KOPT-K1 (cell line): ENCODE results near the gene STK32C.
"Not testable (repeated sequence)": the region's sequence is repeated elsewhere in the genome, so short reads cannot be mapped to it uniquely, and the experiment has no call there.

Experiments
- H3K27ac ChIP-seq: fragments of 200-600 bp; sonication (generic); 2 replicates; pipeline ENCODE4 v1.5.1; 2016; ENCODE audit warnings: antibody characterized with exemption, mild to moderate bottlenecking, low read depth, low read length; ENCODE audit not compliant: poor library complexity, severe bottlenecking
- H3K36me3 ChIP-seq: fragments of 200-600 bp; sonication (generic); 2 replicates; pipeline ENCODE4 v1.5.1; 2017; ENCODE audit warnings: antibody characterized with exemption, mild to moderate bottlenecking, low read length, moderate library complexity; ENCODE audit not compliant: insufficient read depth
- H3K9me3 ChIP-seq: fragments of 200-600 bp; sonication (generic); 2 replicates; pipeline ENCODE4 v1.5.1; 2017; ENCODE audit warnings: antibody characterized with exemption, low read length, mild to moderate bottlenecking; ENCODE audit not compliant: insufficient read depth, poor library complexity, severe bottlenecking

Gene STK32C

DNA sequence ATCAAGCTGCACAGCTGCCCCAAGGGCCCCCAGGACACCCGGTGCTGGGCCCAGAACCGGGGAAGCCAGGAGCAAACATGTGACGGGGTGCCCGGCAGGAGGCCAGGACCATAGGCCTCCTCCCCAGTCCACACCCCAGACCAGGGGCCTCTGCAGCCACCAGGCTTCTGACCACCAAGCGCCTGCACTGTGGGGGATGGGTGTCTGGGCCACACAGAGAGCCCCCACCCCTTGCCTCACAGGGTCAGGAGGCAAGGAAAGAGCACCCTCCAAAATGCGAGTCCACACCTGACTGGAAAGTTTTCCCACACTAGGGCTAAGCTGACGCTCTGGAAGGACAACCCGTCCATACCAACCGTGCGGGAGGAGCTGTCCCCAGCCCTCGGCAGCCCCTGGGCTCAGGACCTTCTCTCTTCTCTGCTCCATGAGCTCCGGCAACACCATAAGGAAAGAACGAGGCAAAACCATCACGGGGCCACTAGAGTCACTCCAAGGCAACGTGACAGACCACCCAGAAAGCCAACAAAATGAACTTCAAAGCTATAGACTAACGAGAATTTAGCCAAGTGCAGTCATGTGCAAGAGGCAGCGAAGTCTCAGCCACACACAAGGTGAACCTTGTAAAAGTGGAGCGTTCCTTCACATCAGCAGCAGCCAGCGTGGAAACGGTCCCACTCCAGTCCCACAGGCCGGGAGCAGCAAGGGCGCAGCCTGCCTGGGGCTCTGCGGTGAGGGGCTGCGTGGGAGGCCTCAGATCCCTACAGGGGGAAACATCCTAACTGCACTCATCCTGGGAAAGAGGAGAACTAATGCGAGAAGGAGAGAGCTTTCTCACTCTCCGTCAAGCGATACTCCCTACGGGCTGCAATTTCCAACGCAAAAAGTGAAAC, 5.1 kb downstream of the STK32C start:
- H3K36me3 ChIP-seq = no peaks in the 10 kb centered on the region
- peaks cover 7% of the 10 kb centered on the region for H3K9me3 ChIP-seq
- H3K27ac ChIP-seq = no peak overlapping the region

DNA sequence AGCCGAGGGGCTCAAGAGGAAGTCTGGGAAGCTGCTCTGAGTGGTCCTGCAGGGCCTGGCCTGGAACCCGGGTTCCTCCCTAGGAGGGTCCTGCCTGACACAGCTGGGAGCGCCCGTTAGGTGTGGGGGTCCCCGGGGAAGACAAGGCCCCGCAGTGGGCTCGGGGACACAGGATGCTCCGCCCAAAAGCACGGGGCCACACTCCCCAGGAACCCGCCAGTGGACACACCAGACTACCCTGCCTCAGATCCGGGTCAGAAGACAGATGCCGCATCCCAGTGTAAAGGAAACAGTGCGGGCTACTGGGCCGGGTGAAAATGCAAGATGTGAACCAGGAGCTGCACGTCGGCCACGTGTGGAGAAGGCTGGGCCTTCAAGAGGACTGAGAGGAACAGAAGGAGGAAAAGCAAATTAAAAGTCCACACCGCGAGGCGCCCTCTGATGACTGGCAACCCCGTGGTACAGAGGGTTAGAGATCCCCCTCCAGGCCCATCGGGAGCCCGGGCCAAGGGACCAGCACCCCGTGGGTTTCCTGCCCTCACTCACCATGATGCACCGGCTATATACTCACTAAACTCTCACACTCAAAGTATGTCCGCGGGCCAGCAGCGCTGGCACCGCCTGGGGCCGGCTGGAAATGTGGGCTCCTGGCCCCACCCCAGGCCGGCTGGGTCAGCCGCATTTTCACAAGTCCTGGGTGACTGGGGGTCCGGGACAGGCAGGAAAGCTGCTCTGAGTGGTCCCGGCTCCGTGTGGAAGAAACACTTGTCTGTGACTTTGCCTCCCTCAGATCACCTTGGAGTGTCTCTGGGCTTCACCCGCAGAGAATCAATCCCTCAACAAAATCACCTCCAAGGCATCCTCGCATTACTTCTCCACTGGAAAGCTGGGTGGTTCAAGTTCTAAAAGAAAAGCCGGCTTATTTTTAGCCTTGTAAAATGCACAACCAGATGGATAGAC, 6.1 kb downstream of the STK32C start:
- no peaks in the 10 kb centered on the region for H3K36me3 ChIP-seq
- H3K9me3 ChIP-seq = peaks cover 7% of the 10 kb centered on the region

DNA sequence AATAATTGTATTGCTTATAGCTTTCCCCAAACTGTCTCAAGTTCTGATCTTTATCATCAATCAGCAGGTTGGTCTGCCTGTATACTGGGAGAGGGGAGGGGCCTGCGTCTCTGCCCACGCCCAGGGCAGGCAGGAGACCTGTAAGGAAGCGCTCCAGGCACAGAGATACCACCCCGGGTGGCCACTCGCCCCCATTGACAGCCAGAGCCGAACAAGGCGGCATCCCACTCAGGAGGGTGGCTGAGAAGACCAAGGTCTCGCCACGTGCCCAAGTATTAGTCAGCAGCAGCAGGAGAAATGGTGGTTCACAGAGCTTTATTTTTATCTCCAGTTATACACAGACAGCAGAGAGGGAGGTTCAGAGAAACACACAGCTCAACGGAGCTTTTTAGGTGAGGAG, 7.2 kb downstream of the STK32C start:
- no peaks in the 10 kb centered on the region for H3K36me3 ChIP-seq
- H3K9me3 ChIP-seq = no peaks in the 10 kb centered on the region
- H3K27ac ChIP-seq = no peak overlapping the region

More for the DNA sequence above, 6.1 kb downstream of the STK32C start:
- no peak overlapping the region for H3K27ac ChIP-seq

DNA sequence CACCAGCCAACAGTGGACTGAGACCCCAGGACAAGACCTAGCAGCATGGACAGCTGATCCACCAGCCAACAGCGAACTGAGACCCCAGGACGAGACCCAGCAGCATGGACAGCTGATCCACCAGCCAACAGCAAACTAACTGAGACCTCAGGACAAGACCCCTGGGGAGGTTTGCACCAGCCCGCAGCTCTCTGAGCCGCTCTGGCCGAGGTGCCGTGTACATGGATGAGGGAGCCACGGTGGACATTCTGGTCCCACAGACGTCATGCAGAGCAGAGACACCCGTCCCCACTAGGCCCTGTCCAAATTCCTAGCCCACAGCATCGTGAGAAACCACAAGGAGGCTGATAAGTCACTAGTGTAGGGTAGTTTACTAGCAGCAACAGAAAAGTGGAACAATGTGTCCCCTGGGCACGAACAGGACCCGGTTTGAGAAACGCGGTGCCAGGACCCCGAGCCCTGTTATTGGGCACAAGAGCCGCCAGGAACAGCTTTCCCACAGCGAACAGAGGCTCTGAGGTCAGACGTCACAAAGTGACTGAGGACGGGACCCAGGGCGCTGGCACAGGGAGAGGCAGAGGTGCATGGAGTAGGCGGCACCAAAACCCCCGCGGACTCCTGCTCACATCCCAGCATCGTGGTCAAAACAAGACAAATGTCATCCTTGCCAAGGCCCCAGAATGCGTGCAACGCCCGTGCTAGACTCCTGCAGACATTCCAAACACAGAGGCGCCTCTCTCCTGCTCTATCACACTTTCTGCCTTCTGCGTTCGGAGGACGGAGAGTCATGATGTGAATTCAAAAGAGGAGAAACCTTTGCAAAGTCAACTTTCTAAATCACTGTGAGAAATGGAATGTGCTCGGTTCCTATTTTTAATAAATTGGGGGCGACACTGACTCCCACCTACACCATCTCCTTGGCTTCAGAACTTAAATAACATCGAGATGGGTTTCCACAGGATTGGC, 8.1 kb downstream of the STK32C start:
- Histone ChIP-seq H3K27ac (no peak overlapping the region), H3K9me3 (no peaks in the 10 kb centered on the region), H3K36me3 (no peaks in the 10 kb centered on the region)

DNA sequence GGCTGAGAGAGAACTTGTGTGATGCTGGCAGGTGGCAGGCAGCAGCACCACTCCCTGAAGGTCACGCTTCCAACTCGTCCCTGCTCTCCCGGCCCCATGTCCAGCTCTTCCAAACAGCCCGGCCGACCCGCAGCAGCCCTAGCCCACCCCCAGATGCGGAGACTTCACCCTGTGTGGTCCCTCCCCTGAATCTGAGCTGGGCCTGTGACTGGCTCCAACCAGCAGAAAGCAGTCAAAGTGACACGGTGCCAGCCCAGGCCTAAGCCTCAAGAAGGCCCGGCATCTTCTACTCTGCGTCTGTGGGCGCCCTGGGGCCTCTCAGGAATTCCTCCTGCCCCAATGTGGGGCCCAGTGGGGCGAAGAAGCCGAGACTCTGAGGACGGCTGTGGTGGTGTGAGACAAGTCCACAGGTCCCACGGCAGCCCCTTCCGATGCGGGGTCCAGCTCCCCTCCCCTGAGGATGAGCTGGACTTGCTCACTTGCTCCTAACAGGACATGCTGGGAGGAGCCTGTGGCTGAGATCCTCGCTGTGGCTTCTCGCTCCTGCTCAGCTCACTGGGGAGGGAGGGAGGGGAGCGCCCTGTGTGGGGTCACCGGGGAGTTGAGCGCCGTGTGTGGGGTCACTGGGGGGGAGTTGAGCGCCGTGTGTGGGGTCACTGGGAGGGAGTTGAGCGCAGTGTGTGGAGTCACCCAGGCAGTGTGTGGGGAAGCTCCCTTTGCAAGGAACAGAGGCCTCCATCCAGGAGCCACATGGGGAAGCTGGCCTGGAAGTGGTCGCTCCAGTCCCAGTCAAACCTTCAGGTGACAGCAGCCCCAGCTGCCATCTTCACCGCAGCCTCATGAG, 9.5 kb downstream of the STK32C start:
- H3K9me3 ChIP-seq = no peaks in the 10 kb centered on the region
- no peaks in the 10 kb centered on the region for H3K36me3 ChIP-seq
- H3K27ac ChIP-seq = peak overlapping the region; percentile 7

DNA sequence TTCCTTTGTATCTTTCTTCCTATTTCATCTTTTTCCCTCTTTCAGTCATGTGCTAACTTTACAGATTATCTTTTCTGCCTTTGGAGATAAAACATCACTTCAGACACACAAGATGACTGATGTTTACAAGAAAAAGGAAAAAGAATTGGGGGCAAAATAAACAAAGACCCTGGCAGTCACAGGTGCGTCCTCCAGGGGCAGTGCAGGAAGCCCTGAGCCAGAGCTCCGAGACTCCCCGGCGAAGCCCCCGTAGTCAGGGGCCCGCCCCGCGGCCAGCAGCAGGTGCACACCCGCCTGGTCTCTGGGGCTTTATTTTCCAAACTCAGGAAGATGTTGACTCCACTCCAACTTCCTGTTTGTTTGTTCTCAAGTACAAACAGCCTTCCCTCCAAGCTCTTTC, 10.2 kb downstream of the STK32C start:
- Histone ChIP-seq H3K36me3 (no peaks in the 10 kb centered on the region), H3K9me3 (no peaks in the 10 kb centered on the region), H3K27ac (peak overlapping the region; percentile 20)

DNA sequence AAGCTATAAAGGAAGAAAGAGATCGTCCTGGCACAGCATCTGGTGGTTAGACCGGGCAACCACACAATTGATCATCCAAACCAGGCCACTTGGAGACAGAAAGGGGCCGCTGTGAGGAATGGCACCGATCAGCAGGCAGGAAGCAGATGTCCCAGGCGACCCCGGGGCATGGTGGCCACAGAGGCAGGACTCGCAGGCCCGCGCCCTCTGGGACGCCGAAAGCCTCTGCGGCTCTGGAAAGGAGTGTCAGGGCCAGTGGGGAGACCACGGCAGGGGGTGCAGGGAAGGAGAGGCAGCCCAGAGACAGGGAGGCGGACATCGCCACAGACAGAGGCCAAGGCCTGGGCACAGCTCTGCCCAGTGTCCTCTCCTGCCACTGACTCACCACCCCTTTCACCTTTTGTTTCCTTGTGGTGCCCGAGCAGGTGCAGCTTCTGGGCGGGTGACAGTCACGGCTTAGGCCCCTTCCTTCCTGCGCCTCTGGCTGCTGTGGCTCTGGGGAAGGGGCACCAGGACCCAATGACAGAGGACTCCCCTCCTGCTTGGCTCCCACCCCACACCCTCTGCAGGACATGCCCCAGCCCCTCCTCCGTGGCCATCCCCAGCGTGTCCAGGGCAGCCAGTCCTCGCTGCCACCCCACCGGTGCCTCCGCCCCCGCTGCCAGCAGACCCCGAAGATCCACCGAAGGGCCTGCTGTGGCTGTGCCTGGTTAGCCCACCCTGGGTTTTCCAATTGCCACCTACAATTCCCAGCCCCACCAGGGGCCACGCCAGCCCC, 10.9 kb downstream of the STK32C start:
- Histone ChIP-seq H3K9me3 (no peaks in the 10 kb centered on the region), H3K27ac (peak overlapping the region; percentile 20), H3K36me3 (no peaks in the 10 kb centered on the region)

DNA sequence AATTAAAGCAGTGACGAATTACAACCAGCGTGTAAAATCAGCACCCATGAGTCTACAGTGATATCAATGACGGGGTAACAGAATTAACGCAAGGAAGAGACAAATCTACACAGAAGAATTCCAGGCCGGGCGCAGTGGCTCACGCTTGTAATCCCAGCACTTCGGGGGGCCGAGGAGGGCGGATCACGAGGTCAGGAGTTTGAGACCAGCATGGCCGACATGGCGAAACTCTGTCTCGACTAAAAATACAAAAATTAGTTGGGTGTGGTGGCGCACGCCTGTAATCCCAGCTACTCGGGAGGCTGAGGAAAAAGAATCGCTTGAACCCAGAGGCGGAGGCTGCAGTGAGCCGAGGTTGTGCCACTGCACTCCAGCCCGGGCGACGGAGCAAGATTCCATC, 12.3 kb downstream of the STK32C start:
- not testable (repeated sequence) for H3K36me3 ChIP-seq, H3K27ac ChIP-seq, H3K9me3 ChIP-seq

DNA sequence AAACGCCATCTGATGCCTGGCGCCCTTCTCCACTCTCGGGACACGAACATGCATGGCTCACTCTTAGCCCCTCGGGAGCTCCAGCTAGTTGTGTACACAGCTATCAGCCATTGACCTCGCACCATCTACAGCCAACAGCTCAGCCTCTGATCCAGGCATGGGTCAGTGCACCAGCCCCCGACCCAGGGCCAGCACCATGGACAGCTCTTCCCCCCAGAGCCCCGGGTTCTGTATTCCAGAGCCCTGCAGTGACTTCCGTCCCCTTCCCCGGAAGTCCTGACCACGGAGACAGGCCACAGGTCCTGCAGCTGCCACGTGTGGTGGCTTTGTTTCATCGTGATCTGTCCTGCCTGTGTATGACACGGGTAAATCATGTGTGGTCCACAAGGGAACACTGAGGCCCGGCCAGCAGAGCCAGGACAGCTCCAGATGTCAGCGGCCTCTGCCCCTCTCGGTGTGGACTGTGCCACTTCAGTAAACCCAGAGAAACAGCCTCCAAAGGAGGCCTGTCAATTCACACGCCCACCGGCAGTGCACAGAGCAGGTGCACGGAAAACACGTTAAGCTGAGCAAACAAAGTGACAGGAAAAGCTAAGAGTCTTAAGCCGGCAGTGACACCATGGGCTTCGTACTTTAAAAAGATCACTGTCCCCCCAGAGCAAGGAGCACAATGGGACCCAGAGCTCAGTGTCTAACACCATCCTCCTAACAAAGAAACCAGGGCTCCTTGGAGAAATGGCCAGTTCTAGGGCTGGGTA, 13.0 kb downstream of the STK32C start:
- Histone ChIP-seq H3K36me3 (no peaks in the 10 kb centered on the region), H3K27ac (no peak overlapping the region), H3K9me3 (no peaks in the 10 kb centered on the region)

DNA sequence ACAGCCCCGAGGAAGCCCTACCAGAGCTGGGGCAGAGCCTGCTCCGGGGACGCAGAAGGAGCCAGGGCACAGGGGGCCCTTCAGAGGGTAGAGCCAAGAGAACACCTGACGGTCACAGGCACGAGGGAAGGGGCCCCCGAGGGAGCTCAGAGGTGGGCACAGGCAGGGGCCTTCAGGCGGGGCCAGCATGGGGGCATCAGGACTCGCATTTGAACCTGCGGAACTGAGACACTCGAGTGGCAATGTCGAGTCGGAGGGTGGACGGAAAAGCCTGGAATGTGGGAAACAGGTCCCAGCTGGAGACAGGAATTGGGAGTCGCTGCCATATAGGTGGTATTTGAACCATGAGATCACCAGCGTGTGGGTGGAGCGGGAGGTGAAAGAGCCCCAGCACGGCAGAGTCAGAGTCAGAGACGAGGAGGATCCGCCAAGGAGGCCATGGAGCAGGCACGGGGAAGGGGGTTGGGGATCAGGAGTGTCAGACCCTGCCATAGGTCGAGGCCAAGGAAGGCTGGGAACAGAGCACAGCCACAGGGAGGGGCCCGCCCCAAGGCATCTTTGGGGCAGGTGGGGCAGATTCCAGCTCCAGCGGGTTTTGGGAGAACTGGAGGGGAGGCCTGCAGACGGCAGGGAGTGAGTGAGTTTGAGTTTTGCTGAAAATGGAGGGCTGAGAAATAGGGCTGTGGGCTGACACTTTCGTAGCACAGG, 13.8 kb downstream of the STK32C start:
- H3K27ac ChIP-seq = no peak overlapping the region
- H3K9me3 ChIP-seq = peaks cover 6% of the 10 kb centered on the region
- no peaks in the 10 kb centered on the region for H3K36me3 ChIP-seq

DNA sequence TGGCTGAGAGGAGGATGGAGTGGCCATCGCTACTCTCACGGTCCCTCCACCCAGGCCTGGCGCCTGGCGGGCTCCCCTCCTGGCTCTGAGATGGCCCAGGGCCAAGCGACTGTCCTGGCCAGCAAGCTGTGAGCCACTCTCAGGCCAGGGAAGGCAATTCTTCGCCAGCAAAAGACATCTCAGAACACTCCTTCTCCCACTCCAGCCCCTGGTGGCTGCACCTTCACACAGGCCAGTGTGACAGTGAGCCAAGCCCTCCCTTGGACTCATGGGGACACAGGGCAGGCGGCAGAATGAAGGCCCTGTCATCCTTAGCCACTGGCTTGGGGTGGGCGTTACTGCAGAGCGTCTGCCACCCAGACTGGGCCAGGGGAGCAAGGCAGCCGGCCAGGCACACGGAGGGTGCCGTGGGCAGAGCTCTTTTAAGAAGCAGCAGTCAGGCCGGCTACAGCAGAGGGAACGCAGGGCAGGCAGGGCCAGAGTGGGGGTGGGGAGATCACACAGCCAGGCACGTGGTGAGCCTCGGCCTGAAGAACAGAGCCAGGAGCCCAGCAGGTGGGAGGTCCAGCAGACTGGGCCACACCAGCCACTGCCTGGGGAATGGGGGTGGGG, 14.4 kb downstream of the STK32C start:
- no peak overlapping the region for H3K27ac ChIP-seq
- no peaks in the 10 kb centered on the region for H3K36me3 ChIP-seq
- peaks cover 8% of the 10 kb centered on the region for H3K9me3 ChIP-seq
